ENCODE measurements around the gene GRAMD1A. TPM values are rescaled to one million over a fixed set of nuclear protein-coding genes. Genes with fewer than 3 reads are reported as not detected.

Gene GRAMD1A
- total RNA-seq, 4 donors from 2014 or later = 14.2 to 32.1 (median 21.6) TPM

- no peaks in the 10 kb centered on the region for H3K36me3 ChIP-seq
- H3K9me3 ChIP-seq = no peaks in the 10 kb centered on the region
- no peak for TF ChIP-seq CTCF (IDR thresholded peaks at IDR 0.05)
- TF ChIP-seq POLR2A (IDR thresholded peaks at IDR 0.05) = no peak
- TF ChIP-seq POLR2AphosphoS5 (IDR thresholded peaks at IDR 0.05) = no peak
- no peak for TF ChIP-seq EP300 (IDR thresholded peaks at IDR 0.05; ENCODE audit: low read depth)
- in situ Hi-C loops (cut with MboI; ENCODE audit: low pct_ligation_motif_present in 1 of 4, low pct_unique_long_range_greater_than_20kb in 1 of 4, low sequenced_read_pairs in 3 of 4) = no loop called here
- intact Hi-C loops (cut with DNase I; ENCODE audit: low total_unique reads) = no loop called here
- WGBS, 2 donors (ENCODE audit: low coverage in 1 of 2) = 77 to 83% methylated on average over 3 to 7 of the region's 7 CpGs
- H3K4me3 ChIP-seq = no peak overlapping the region
- DNase-seq = no peak
- H3K27ac ChIP-seq = no peak overlapping the region
- no peaks in the 10 kb centered on the region for H3K27me3 ChIP-seq
- peaks cover 0 to 7% (median 0%) of the 10 kb centered on the region in 4 donors for H3K4me1 ChIP-seq
These were observed 62.8 kb downstream of the GRAMD1A start for GRCh38 chr19:35062942-35063341.

DNA sequence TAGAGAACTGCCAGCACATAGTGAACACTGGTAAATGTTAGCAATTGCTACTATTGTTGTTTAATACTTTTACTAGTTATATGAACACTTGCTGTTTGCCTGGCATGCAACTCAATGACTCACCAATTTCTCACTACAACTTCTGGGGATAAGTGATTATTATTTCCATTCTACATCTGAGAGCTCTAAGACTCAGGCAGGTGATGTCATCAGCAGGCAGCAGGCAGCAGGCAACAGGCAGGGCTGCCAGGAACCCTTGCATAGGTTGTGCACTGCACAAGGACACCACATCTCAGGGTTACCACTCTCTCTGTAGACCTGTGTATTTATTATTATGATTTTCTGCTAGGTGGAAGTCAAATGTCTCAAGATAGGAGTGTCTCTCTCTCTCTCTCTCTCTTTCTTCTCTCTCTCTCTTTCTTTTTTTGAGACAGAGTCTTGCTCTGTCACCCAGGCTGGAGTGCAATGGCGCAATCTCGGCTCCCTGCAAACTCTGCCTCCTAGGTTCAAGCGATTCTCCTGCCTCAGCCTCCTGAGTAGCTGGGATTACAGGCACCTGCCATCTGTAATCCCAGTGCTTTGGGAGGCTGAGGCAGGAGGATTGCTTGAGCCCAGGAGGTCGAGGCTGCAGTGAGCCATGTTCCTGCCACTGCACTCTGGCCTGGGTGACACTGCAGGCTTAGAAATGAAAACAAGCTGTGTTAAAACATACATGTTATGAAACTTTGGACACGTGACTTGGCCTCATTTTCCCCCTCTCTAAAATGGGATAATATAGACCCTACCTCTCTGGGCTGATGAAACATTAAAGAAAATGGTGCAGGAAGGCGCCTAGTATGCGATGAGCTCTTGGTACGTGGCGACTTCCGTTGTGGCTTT lies 64.1 kb downstream of the GRAMD1A start:
- TF ChIP-seq POLR2AphosphoS5 (IDR thresholded peaks at IDR 0.05) = no peak
- TF ChIP-seq POLR2A (IDR thresholded peaks at IDR 0.05) = no peak
- no peak for TF ChIP-seq EP300 (IDR thresholded peaks at IDR 0.05; ENCODE audit: low read depth)
- TF ChIP-seq CTCF (IDR thresholded peaks at IDR 0.05) = no peak
- in situ Hi-C loops (cut with MboI; ENCODE audit: low pct_ligation_motif_present in 1 of 4, low pct_unique_long_range_greater_than_20kb in 1 of 4, low sequenced_read_pairs in 3 of 4) = no loop called here
- peaks cover 5% of the 10 kb centered on the region for H3K27me3 ChIP-seq
- peaks cover 0 to 7% (median 0%) of the 10 kb centered on the region in 4 donors for H3K4me1 ChIP-seq
- no peaks in the 10 kb centered on the region for H3K36me3 ChIP-seq
- H3K9me3 ChIP-seq = no peaks in the 10 kb centered on the region
- H3K27ac ChIP-seq = no peak overlapping the region
- H3K4me3 ChIP-seq = no peak overlapping the region
- 78 to 79% methylated on average over 6 to 10 of the region's 10 CpGs for WGBS, 2 donors (ENCODE audit: low coverage in 1 of 2)
- intact Hi-C loops (cut with DNase I; ENCODE audit: low total_unique reads) = no loop called here
- no peak for DNase-seq

DNA sequence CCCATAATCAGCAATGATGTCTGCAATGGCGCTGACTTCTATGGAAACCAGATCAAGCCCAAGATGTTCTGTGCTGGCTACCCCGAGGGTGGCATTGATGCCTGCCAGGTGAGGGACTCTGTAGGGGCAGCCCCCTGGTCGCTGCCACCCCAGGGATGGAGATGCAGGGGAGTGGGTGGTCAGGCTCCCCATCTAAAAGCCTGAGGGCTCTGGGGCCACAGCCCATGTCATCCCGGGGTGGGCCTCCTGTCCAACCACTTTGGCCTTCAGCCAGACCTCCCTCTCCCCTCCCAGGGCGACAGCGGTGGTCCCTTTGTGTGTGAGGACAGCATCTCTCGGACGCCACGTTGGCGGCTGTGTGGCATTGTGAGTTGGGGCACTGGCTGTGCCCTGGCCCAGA lies 65.5 kb downstream of the GRAMD1A start:
- H3K4me3 ChIP-seq = no peak overlapping the region
- peaks cover 0 to 7% (median 0%) of the 10 kb centered on the region in 4 donors for H3K4me1 ChIP-seq
- no peak overlapping the region for H3K27ac ChIP-seq
- peaks cover 6% of the 10 kb centered on the region in 2 donors for H3K9me3 ChIP-seq
- no peak for DNase-seq
- TF ChIP-seq POLR2A (IDR thresholded peaks at IDR 0.05) (no peak), POLR2AphosphoS5 (IDR thresholded peaks at IDR 0.05) (no peak), CTCF (IDR thresholded peaks at IDR 0.05) (no peak), EP300 (IDR thresholded peaks at IDR 0.05; ENCODE audit: low read depth) (no peak)
- 94% methylated on average over 7 of the region's 10 CpGs; no CpG with 5 or more reads in 1 of the 2 donors for WGBS, 2 donors (ENCODE audit: low coverage in 1 of 2)
- intact Hi-C loops (cut with DNase I; ENCODE audit: low total_unique reads) = no loop called here
- no peaks in the 10 kb centered on the region for H3K36me3 ChIP-seq
- in situ Hi-C loops (cut with MboI; ENCODE audit: low pct_ligation_motif_present in 1 of 4, low pct_unique_long_range_greater_than_20kb in 1 of 4, low sequenced_read_pairs in 3 of 4) = no loop called here
- peaks cover 5% of the 10 kb centered on the region for H3K27me3 ChIP-seq

- peaks cover 0 to 7% (median 0%) of the 10 kb centered on the region in 4 donors for H3K4me1 ChIP-seq
- TF ChIP-seq POLR2AphosphoS5 (IDR thresholded peaks at IDR 0.05) = no peak
- TF ChIP-seq CTCF (IDR thresholded peaks at IDR 0.05) = no peak
- TF ChIP-seq EP300 (IDR thresholded peaks at IDR 0.05; ENCODE audit: low read depth) = no peak
- no peak for TF ChIP-seq POLR2A (IDR thresholded peaks at IDR 0.05)
- in situ Hi-C loops (cut with MboI; ENCODE audit: low pct_ligation_motif_present in 1 of 4, low pct_unique_long_range_greater_than_20kb in 1 of 4, low sequenced_read_pairs in 3 of 4) = no loop called here
- intact Hi-C loops (cut with DNase I; ENCODE audit: low total_unique reads) = no loop called here
- no peak for DNase-seq
- no peak overlapping the region for H3K4me3 ChIP-seq
- 90 to 94% methylated on average over 2 to 15 of the region's 15 CpGs for WGBS, 2 donors (ENCODE audit: low coverage in 1 of 2)
- H3K36me3 ChIP-seq = no peaks in the 10 kb centered on the region
- H3K27me3 ChIP-seq = peaks cover 5% of the 10 kb centered on the region
- H3K9me3 ChIP-seq = peaks cover 7 to 8% of the 10 kb centered on the region in 2 donors
- H3K27ac ChIP-seq = no peak overlapping the region
These were observed 66.0 kb downstream of the GRAMD1A start for GRCh38 chr19:35066121-35066520.

Data from transverse colon (tissue), 4 donors.